ENCODE data around the gene TFDP3. TPM values are rescaled to one million over a fixed set of nuclear protein-coding genes. Genes with fewer than 3 reads are reported as not detected.

Gene TFDP3
- total and polyA plus RNA-seq, 2 of the 13 experiments (the other 11 are each of a cell fraction or from before 2014, with no cell fraction given), result not detected

GRCh38 chrX:133183806-133184205 is 34.3 kb downstream of the TFDP3 start (continued):
- TF ChIP-seq TEAD3 (CRISPR knock-in tag; optimal IDR thresholded peaks at IDR 0.05; ENCODE audit: borderline replicate concordance), result no peak
- TF ChIP-seq ZNF646 (CRISPR knock-in tag; IDR thresholded peaks at IDR 0.05), result no peak
- no peak for TF ChIP-seq SIN3A (IDR thresholded peaks at IDR 0.05; ENCODE audit: borderline replicate concordance, low read depth, low read length)
- no peak for TF ChIP-seq GTF2F1 (IDR thresholded peaks at IDR 0.05; ENCODE audit: low read length)
- TF ChIP-seq HMGA1 (CRISPR knock-in tag; conservative IDR thresholded peaks at IDR 0.05), result no peak

- 5% methylated on average over 3 of the region's 3 CpGs for WGBS (ENCODE audit: low lambda C conversion rate)
- no TSS peak for BruUV-seq (replicated peaks)
- in situ Hi-C loops (cut with HindIII; ENCODE audit: extremely low pct_ligation_motif_present, low pct_unique_long_range_greater_than_20kb), result loop anchor here (25.0 kb wide), 1 partner anchor 442 kb away; no protein-coding TSS in a partner anchor
Observed at GRCh38 chrX:133179500-133179899, 38.7 kb downstream of the TFDP3 start.

More at GRCh38 chrX:133179500-133179899, 38.7 kb downstream of the TFDP3 start:
- Histone ChIP-seq H3K79me2 (ENCODE audit: insufficient read depth, low read length) (no peaks in the 10 kb centered on the region), H2AFZ (ENCODE audit: low read length) (no peak overlapping the region), H3K4me1 (ENCODE audit: insufficient read depth, low read length) (0 out of 2 replicates have a peak, but pooled peaks cover 10% of the 10 kb centered on the region), H3K9me3 (ENCODE audit: low read length) (no peaks in the 10 kb centered on the region), H3K27me3 (ENCODE audit: control insufficient read depth in 1 of 2, insufficient read depth in 2 of 2, low read length in 2 of 2) (no peaks in the 10 kb centered on the region), H3K36me3 (replicated peaks in 1 of 2; ENCODE audit: control insufficient read depth in 1 of 2, insufficient read depth in 2 of 2, low read length in 2 of 2) (no peaks in the 10 kb centered on the region), H3K9ac (ENCODE audit: insufficient read depth, low read depth, low read length) (no peak overlapping the region), H3K27ac (ENCODE audit: extremely low read length, insufficient read depth, low read length) (no peak overlapping the region), H3K4me3 (replicated peaks in 1 of 3; ENCODE audit: insufficient read depth in 1 of 3, low read depth in 2 of 3, low read length in 3 of 3) (no peak overlapping the region), H4K20me1 (ENCODE audit: insufficient read depth, low read length) (no peaks in the 10 kb centered on the region), H3K4me2 (ENCODE audit: low read depth, low read length) (no peak overlapping the region)
- ATAC-seq, result no peak
- TF ChIP-seq SOX5 (CRISPR knock-in tag; IDR thresholded peaks at IDR 0.05; ENCODE audit: borderline replicate concordance) (no peak), ZBTB3 (CRISPR knock-in tag; IDR thresholded peaks at IDR 0.05; ENCODE audit: borderline replicate concordance, low read depth) (no peak), NFKBIZ (CRISPR knock-in tag; IDR thresholded peaks at IDR 0.05) (no peak), ZNF451 (CRISPR knock-in tag; IDR thresholded peaks at IDR 0.05) (no peak), ZNF567 (CRISPR knock-in tag; IDR thresholded peaks at IDR 0.05; ENCODE audit: borderline replicate concordance) (no peak), ZNF589 (CRISPR knock-in tag; conservative IDR thresholded peaks at IDR 0.05) (no peak), ZNF839 (CRISPR knock-in tag; IDR thresholded peaks at IDR 0.05; ENCODE audit: borderline replicate concordance) (no peak), AHR (CRISPR knock-in tag; IDR thresholded peaks at IDR 0.05) (no peak), ZNF616 (CRISPR knock-in tag; IDR thresholded peaks at IDR 0.05; ENCODE audit: low read depth) (no peak), DR1 (CRISPR knock-in tag; IDR thresholded peaks at IDR 0.05) (no peak), HHEX (CRISPR knock-in tag; IDR thresholded peaks at IDR 0.05) (no peak), ZNF180 (CRISPR knock-in tag; IDR thresholded peaks at IDR 0.05; ENCODE audit: borderline replicate concordance, low read depth) (no peak), REPIN1 (CRISPR knock-in tag; IDR thresholded peaks at IDR 0.05; ENCODE audit: borderline replicate concordance, low read depth) (no peak), ZFP36 (IDR thresholded peaks at IDR 0.05; ENCODE audit: borderline replicate concordance, low read depth, low read length, partially characterized antibody) (no peak)
- POLR2A ChIA-PET, result no interaction called here
- CTCF ChIA-PET (ENCODE audit: low intra/inter-chr PET ratio, low total read pairs), result no interaction called here
- FAIRE-seq, result no peak
- DNase-seq (ENCODE audit: low spot score), result no peak
- intact Hi-C loops (cut with micrococcal nuclease; ENCODE audit: unreplicated experiment), result no loop called here

Measured in HepG2 (cell line).